ENCODE data around the gene TAF15.

GRCh38 chr17:35760587-35760986, 48.7 kb upstream of the TAF15 start, which contains the start of gene C17orf50:
- TF ChIP-seq CTCF (IDR thresholded peaks at IDR 0.05 in 2 of 3, conservative IDR thresholded peaks at IDR 0.05 in 1 of 3; ENCODE audit: control insufficient read depth in 2 of 3, extremely low read depth in 1 of 3, insufficient read depth in 1 of 3, low read depth in 3 of 3, low read length in 3 of 3) (no peak), TARDBP (IDR thresholded peaks at IDR 0.05; ENCODE audit: borderline replicate concordance) (no peak), EP300 (IDR thresholded peaks at IDR 0.05; ENCODE audit: borderline replicate concordance in 1 of 2, control insufficient read depth in 1 of 2, low read depth in 2 of 2, low read length in 2 of 2) (no peak)

Data from GM12878 (cell line).